Measurements from ENCODE around the gene VSNL1.

DNA sequence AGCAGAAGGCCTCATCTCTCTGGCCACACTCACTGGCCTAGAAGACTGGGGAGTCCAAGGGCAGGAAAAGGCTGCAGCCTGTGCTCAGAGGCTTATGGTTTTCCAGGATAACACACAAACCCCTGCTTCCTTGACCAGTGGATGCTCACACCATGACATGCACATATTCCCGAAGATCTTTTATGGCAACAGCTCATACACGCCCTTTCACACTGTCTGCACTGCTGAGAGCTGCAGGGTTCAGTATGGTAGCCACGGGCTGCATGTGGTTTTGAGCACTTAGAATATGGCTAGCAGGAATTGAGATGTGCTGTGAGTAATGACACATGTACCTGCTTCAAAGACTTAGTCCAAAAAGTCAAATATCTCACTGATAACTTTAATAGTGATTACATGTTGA lies 95.8 kb downstream of the VSNL1 start:
- TF ChIP-seq, protein P1, sequence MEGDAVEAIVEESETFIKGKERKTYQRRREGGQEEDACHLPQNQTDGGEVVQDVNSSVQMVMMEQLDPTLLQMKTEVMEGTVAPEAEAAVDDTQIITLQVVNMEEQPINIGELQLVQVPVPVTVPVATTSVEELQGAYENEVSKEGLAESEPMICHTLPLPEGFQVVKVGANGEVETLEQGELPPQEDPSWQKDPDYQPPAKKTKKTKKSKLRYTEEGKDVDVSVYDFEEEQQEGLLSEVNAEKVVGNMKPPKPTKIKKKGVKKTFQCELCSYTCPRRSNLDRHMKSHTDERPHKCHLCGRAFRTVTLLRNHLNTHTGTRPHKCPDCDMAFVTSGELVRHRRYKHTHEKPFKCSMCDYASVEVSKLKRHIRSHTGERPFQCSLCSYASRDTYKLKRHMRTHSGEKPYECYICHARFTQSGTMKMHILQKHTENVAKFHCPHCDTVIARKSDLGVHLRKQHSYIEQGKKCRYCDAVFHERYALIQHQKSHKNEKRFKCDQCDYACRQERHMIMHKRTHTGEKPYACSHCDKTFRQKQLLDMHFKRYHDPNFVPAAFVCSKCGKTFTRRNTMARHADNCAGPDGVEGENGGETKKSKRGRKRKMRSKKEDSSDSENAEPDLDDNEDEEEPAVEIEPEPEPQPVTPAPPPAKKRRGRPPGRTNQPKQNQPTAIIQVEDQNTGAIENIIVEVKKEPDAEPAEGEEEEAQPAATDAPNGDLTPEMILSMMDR (IDR thresholded peaks at IDR 0.05), result no peak
- TF ChIP-seq EZH2 (IDR thresholded peaks at IDR 0.05) (no peak), EZH2phosphoT487 (IDR thresholded peaks at IDR 0.05) (no peak)
